ENCODE results near the gene GPD2.
"Not testable (repeated sequence)": the region's sequence is repeated elsewhere in the genome, so short reads cannot be mapped to it uniquely, and the experiment has no call there.

GPD2 gene

DNA sequence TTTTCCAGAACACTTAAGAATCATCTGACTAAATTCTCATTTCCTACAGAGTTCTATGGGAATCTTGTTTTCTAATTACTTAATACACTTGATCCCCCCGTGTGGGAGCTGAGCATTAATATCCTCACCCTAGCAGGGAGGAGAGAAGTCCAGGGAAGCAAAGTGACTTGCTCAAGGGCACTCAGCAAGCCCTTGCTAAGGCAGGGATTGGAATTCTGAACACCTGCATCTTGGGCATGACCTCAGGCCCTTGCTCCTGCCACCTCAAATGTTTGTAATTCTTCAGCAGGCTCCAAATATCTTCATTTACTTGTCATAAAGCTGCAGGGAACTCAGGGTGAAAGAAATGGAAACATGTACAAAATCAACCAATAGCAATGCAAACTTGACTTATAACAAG is 162.4 kb downstream of the GPD2 start:
- no peak for DNase-seq

GRCh38 chr2:156600196-156600595 is 164.0 kb downstream of the GPD2 start:
- DNase-seq, result no peak

DNA sequence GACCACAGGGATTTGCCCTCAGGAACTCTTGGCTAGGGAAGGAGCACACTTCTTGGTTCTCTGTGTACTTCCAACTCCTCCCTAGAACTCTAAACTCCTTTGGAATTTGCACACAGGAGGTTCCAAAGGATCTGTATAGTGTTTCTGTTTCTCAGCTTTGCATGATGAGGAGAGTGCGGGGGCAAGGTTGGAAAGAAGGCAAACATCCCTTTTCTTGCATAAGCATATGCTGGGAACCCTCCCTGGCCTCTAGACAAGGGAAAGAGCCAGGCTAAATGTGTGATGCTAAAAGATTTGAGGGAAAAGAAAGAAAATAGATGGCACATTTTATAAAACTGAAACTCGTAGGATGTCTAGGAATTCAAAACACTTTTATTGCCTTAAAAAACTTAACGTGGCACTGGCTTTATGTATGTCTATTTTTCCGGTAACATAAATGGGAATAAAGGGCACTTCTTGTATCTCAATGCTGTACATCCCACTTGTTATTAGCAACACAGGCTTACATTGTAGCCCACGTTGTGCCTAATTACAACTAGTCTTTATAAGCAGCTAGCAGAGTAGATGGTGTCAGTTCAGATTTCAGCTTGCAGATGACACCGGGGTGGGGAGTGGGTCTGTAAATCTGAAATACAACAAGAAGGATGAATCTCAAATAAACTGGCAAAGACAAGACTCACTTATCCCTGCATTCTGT is 165.8 kb downstream of the GPD2 start:
- no peak for DNase-seq

DNA sequence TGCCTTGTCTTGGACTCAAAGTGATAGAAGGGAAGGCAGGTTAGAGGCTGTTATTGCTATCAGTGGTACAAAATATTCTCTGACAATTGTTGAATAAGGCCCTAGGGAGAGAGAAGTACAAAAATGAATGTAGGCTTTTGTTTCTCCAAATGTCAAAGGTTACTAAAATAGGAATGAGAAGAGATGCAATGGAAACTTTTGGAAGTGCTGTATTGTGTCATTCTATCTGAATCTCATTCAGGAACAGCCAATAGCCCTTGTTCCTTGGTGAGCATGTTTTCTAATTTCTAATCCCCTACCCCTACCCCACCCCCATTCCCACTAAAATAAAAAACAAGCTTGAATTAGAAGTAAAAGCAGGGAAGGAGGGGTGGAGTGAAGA is 166.4 kb downstream of the GPD2 start:
- DNase-seq, result no peak

GRCh38 chr2:156615836-156616322 is 179.7 kb downstream of the GPD2 start:
- no peak for DNase-seq

DNA sequence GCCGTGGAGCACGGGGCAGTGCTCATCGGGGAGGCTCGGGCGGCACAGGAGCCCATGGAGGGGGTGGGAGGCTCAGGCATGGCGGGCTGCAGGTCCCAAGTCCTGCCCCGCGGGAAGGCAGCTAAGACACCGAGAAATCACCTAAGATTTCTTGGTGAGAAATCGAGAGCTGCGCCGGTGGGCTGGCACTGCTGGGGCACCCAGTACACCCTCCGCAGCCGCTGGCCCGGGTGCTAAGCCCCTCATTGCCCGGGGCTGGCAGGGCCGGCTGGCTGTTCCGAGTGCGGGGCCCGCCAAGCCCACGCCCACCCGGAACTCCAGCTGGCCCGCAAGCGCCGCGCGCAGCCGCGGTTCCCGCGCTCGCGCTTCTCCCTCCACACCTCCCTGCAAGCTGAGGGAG is 181.9 kb downstream of the GPD2 start:
- DNase-seq, result not testable (repeated sequence)

- no peak for DNase-seq
Observed at GRCh38 chr2:156619021-156619539, 182.9 kb downstream of the GPD2 start.

- no peak for DNase-seq
Observed at GRCh38 chr2:156622491-156622890, 186.3 kb downstream of the GPD2 start.

DNA sequence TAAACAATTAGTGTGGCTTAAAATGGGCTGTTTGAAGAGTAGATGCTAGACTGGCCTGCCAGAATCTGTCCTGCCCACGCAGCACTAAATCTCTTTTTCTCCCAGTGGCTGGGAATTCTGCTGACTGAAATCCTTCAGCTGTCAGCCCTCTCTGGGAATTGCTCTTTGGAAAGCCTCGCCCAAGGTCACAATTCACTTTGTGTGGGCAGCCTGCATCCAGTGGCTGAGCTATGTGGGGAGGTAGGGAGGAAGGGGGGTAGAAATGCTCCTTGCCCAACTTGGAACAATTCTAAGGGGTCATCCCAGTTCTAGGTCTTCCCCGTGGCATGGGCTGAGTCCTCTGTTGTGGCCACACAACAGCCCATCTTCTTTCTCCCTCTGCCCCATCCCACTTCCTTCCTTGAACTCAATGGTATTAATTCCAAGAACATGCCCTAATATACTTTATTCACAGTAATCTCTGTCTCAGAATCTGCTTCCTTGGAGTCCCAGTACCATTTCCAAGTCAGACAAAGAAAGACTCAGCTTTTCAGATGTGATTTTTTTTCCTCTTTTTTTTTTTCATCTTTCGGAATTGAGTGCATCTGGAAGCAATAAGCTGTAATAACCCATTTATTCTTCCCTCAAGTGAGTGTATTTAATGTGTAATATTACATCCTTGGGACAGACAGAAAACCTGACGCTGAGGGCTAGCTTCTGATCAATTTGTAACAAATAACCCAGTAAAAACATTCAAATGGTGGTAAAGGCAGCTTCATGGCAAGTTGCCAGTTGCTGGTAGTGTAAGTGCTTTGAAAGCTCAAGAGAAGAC is 189.4 kb downstream of the GPD2 start:
- DNase-seq, result no peak

DNA sequence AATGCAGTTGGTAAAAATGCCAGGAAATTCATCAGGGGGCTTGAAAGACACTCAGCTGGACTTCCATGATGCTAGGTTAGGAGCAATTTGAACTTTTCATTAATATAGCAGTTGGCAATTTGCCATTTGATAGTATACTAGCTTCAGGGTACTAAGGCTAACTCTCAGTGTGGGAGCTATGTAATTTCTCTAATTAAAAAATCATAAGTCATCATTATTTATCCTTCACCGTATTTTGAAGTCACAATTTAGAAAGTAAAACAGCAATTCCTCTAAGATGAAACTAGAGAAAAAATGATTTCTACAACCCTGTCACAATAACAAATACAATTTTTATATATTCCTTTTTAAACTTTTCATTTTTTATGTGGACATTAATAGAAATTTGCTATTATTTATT is 190.8 kb downstream of the GPD2 start:
- DNase-seq, result no peak

DNA sequence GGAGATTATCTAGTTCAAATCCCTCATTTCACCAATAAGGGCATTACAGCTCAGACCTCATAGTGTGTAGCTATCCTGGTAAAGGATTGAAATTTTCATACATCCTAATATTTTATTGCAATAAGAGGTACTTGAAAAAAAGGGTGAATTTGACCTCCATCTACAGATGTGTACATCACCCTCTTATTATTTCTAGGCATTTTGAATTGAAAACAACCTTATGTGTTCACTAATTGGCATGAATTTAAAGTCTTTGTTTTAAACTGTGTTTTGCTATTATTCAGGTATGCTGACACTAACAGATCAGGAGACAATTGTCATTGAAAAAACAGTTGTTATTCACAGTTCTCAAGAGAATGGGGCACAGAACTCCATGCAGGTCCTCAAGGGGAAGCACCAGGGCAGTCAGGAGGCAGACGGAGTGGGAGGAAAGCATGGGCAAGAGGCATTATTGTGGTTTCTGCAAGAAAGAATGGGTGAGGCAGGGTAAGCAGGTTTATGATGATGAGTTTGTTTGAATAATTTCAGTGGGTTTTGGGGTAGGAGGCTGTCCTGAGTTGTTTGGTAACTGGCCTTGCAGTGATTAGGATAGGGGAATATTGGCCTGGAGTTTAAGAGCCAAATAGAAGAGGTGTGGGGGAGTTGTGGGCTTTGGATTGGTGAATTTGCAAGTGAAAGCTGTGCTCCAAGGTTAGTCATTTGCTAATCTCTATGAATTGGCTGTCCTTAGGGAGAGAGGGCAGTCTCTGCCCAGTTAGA is 194.6 kb downstream of the GPD2 start:
- no peak for DNase-seq

DNA sequence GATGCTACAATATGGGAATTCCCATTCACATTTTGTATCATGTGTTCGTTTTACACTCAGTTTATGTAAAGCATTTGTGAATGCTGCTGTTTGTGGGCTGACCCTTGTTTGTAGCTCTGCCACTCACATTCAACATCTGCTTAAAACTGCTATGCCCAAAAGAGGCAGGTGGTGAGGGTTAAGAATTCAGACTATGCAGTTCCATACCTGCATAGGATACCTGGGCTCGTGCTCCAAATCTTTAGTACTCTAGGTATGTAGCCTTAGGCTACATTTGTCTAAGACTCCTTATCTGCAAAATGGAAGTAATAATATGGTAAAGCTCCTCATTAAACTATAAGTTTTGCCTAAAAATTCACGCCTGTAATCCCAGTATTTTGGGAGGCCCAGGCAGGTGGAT is 199.5 kb downstream of the GPD2 start:
- DNase-seq, result no peak

All from CD4-positive, alpha-beta T cell treated with Interleukin-12 subunit alpha and Interleukin-12 subunit beta, for 1 hour (primary cell).